ENCODE measurements around the gene RALGAPA1.
"Not testable (repeated sequence)": the region's sequence is repeated elsewhere in the genome, so short reads cannot be mapped to it uniquely, and the experiment has no call there.

Gene RALGAPA1

DNA sequence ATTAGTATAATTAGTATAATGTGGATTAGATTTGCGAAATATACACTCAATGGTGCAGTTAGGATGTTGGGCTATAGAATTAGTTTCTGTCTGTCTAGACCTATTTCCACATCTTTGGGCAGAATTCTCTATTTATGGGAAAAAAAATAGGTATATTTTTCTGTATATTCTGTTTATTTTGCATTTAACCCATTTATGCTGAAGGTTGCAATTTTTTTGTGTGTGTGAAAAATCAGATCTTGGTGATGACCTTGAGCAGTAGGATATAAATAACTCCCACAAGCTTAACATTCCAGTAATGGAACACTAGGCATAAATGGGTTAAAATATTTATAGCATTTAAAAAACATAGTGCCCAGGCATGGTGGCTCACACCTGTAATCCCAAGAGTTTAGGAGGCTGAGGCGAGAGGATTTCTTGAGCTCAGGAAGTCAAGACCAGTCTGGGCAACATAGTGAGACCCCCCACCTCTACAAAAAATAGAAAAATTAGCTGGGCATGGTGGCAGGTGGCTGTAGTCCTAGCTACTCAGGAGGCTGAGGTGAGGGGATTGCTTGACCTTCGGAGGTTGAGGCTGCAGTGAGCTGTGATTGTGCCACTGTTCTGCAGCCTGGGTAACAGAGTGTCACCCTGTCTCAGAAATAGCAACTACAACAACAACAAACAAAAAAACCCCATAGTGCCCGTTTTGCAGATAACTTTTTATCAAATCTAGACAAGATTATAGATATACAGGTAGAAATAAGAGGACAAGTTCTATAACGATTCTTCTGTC lies 26.3 kb upstream of the RALGAPA1 start:
- no peak for DNase-seq (ENCODE audit: insufficient read length)
- TF ChIP-seq TAF1 (IDR thresholded peaks at IDR 0.05; ENCODE audit: borderline replicate concordance, low read depth, low read length) = no peak
- TF ChIP-seq POLR2A (IDR thresholded peaks at IDR 0.05; ENCODE audit: low read depth, low read length) = no peak
- TF ChIP-seq POLR2AphosphoS5 (IDR thresholded peaks at IDR 0.05; ENCODE audit: low read depth, low read length) = no peak
- no peak for FAIRE-seq

DNA sequence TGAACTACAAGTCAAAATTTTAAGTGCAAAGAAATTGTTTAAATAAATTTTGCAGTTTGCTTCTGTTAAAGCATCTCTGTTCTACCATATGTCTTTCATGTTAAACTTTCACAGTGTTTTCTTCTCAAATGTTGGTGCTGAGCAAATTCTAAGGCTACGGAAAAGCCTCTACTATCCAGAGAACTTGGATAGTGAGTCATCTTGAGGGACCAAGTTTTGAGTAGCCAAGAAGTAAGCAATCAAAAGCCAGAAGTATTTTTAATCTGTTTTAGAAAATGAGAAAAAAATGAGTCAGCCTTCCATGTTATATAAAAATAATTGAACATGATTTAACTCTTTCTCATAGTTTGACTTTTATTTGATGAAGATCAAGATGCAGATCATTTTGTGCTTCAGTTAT lies 20.4 kb upstream of the RALGAPA1 start:
- DNase-seq (ENCODE audit: insufficient read length) (no peak), FAIRE-seq (no peak)
- no peak for TF ChIP-seq TAF1 (IDR thresholded peaks at IDR 0.05; ENCODE audit: borderline replicate concordance, low read depth, low read length)

DNA sequence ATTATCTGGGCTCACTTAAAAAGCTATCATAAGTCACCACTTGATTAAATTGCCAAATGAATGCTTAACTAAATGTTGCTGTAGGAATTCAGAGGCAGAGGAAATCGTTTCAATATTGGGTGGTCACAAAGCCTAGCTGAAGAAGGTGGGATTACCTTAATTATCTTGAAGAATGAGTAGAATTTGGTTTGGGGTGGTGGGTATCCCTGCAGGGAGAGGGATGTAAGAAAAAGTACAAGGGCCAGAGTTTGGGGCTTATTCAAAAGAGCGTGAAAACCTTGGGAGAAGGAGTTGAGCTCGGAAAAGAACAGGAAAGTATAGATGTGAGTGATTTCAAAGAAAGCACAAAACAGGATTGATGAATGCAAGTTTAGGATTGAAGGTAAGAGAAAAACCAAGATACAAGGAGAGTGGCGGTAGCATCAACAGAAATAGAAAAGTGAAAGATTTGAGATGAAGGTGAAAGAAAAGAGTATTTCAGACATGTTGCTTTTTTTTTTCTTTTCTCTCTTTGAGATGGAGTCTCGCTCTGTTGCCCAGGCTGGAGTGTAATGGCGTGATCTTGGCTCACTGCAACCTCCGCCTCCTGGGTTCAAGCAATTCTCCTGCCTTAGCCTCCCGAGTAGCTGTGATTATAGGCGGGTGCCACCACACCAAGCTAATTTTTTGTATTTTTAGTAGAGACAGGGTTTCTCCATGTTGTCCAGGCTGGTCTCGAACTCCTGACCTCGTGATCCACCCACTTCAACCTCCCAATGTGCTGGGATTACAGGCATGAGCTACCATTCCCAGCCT lies 18.8 kb upstream of the RALGAPA1 start:
- DNase-seq (ENCODE audit: insufficient read length) (no peak), FAIRE-seq (no peak)
- TF ChIP-seq POLR2A (IDR thresholded peaks at IDR 0.05; ENCODE audit: low read depth, low read length) (no peak), POLR2AphosphoS5 (IDR thresholded peaks at IDR 0.05; ENCODE audit: low read depth, low read length) (no peak), TAF1 (IDR thresholded peaks at IDR 0.05; ENCODE audit: borderline replicate concordance, low read depth, low read length) (no peak)

DNA sequence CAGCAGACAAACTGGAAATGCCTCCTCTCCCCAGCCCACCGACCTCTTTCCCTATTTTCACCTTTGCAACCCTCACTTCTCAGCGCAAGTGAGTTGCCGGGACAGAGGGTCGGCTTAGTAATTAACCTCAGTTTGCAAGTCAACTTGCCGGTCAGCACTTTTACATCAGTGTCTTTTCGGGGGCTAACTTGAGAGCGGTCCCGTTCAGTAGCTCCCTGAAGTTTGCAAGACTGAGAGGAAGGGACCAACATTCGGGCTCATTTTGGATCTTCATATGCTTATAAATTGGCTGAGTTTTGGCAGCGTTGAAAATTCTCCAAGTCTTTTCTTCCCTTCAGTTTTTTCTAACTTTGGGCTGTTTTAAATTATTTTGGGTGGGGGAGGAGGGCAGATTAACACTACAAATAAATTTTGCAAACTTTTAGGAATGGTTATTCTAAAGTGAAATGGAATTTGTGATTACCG lies 17.9 kb upstream of the RALGAPA1 start:
- no peak for TF ChIP-seq TAF1 (IDR thresholded peaks at IDR 0.05; ENCODE audit: borderline replicate concordance, low read depth, low read length)
- TF ChIP-seq POLR2A (IDR thresholded peaks at IDR 0.05; ENCODE audit: low read depth, low read length) = no peak
- TF ChIP-seq POLR2AphosphoS5 (IDR thresholded peaks at IDR 0.05; ENCODE audit: low read depth, low read length) = no peak
- FAIRE-seq = no peak
- no peak for DNase-seq (ENCODE audit: insufficient read length)

DNA sequence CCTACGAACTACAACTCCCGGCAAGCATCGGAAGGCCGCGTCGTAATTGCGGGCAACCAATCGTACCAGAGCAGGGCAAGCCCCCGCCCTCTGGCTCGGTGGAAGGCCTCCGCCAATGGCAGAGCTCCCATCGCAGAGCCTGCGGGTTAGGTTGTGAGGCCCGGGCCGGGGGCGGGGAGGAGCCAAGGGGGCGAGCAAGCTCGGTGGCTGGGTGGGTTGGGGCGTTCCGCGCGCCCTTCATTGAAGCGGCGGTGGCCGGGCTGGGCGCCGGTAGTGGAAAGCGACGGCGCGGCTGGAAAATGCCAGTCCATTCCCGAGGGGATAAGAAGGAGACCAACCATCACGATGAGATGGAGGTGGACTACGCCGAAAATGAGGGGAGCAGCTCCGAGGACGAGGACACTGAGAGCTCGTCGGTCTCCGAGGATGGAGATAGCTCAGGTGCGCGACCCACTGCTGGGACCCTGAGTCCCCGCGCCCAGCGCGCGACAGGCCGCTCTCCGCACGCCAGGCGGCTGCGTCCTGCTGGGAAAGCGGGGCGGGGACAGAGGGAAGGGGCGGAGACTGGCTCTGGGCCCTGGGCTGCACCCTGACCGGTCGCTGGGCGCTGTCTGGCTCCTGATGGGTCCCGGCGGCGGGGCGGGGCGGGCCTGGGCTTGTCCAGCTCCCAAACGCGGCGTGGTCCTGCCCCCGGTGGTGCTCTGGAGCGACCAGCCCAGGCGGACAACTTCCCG lies 17.3 kb upstream of the RALGAPA1 start, which contains the start of gene BRMS1L:
BRMS1L (plus strand) TSS at position 121 of the 734 bp plus-strand sequence; CDS start at position 300, 179 bp downstream.
- TF ChIP-seq POLR2AphosphoS5 (IDR thresholded peaks at IDR 0.05; ENCODE audit: low read depth, low read length) = peak; percentile 78; the same call in 1 of the 2 replicates
- peak; percentile 62; the same call in 1 of the 2 replicates for TF ChIP-seq TAF1 (IDR thresholded peaks at IDR 0.05; ENCODE audit: borderline replicate concordance, low read depth, low read length)
- peak; percentile 85 for TF ChIP-seq POLR2A (IDR thresholded peaks at IDR 0.05; ENCODE audit: low read depth, low read length)
- DNase-seq (ENCODE audit: insufficient read length) = peak; percentile 93
- FAIRE-seq = peak; percentile 97

DNA sequence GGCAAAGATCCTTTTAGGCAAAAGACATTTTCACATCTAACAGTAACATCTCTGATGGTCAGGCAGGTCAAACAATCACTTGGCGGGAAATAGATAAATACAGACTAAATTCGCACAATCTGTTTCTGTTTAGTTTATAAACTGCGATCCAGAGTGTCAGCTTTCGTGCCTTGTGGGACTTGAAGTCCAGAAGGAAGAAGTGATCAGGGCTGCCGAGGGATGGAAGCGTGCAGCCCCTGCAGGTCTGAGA lies 16.8 kb upstream of the RALGAPA1 start:
- TF ChIP-seq POLR2A (IDR thresholded peaks at IDR 0.05; ENCODE audit: low read depth, low read length) (no peak), POLR2AphosphoS5 (IDR thresholded peaks at IDR 0.05; ENCODE audit: low read depth, low read length) (no peak), TAF1 (IDR thresholded peaks at IDR 0.05; ENCODE audit: borderline replicate concordance, low read depth, low read length) (no peak)
- no peak for DNase-seq (ENCODE audit: insufficient read length)
- no peak for FAIRE-seq

DNA sequence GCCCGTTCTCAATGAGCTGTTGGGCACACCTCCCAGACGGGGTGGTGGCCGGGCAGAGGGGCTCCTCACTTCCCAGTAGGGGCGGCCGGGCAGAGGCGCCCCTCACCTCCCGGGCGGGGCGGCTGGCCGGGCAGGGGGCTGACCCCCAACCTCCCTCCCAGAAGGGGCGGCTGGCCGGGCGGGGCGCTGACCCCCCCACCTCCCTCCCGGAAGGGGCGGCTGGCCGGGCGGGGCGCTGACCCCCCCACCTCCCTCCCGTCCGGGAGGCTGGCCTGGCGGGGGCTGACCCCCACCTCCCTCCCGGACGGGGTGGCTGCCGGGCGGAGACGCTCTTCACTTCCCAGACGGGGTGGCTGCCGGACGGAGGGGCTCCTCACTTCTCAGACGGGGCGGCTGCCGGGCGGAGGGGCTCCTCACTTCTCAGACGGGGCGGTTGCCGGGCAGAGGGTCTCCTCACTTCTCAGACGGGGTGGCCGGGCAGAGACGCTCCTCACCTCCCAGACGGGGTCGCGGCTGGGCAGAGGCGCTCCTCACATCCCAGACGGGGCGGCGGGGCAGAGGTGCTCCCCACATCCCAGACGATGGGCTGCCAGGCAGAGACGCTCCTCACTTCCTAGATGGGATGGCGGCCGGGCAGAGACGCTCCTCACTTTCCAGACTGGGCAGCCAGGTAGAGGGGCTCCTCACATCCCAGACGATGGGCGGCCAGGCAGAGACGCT lies 15.5 kb upstream of the RALGAPA1 start:
- FAIRE-seq; DNase-seq (ENCODE audit: insufficient read length): not testable (repeated sequence)

DNA sequence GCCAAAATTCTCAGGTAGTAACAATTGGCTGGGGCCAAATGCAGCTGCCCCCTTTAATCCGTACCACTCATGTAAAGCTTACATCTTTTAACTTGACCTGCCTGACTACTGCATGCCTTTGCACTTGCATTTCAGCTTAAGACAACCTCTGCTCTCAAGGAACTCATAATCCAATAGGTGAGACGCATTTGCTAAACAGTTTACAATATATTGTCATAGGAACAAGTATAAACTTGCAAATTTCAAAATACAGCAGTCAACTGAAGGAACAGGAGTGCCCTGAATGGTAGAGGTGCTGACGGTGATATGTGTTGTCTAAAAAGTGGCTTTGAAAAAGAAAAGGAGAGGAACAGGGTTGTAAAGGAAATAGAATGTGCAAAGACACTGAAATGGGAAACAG lies 13.4 kb upstream of the RALGAPA1 start:
- DNase-seq (ENCODE audit: insufficient read length) (no peak), FAIRE-seq (no peak)
- TF ChIP-seq POLR2A (IDR thresholded peaks at IDR 0.05; ENCODE audit: low read depth, low read length) (no peak), POLR2AphosphoS5 (IDR thresholded peaks at IDR 0.05; ENCODE audit: low read depth, low read length) (no peak), TAF1 (IDR thresholded peaks at IDR 0.05; ENCODE audit: borderline replicate concordance, low read depth, low read length) (no peak)

DNA sequence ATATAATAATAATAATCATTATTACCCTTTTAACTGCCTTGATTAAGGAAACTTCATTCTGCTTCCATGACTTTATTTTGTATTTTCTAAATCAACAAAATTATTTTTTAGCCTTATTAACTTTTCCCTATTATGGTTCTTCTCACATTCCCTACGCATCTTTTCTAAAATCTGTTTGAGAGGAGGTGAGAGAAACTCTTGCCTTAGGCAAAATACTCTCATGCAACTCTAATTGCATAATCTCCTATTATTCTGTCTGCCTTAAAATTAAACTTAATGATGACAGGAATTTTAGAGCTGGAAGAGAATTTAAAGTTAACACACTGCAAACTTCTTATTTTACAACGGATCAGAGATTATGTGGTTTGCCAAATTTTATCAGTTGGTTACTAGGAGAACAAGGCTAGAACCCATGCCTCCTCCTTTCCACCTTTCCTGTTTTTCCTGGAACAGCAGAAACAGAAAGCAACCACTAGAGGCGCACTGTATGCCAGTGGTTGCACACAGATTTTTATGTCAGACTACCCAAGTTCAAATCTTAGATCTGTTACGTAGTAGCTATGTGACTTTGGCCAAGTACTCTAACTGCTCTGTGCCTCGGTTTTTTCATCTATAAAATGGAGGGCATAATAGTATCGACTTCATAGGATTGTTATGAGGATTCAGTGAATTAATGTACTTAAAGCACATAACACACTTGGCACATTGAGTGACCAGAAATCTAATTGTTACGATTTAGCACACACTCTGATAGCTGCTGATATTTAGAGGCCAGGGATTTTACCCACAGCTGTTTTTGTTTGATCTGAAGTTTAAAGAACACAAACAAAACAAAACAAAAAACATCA lies 12.7 kb upstream of the RALGAPA1 start:
- DNase-seq (ENCODE audit: insufficient read length) (no peak), FAIRE-seq (no peak)
- TF ChIP-seq TAF1 (IDR thresholded peaks at IDR 0.05; ENCODE audit: borderline replicate concordance, low read depth, low read length) (no peak), POLR2AphosphoS5 (IDR thresholded peaks at IDR 0.05; ENCODE audit: low read depth, low read length) (no peak), POLR2A (IDR thresholded peaks at IDR 0.05; ENCODE audit: low read depth, low read length) (no peak)

Data from GM12892 (cell line).